Left renal cortex interstitium (tissue), 4 donors: ENCODE results near the gene EPHA4. TPM values are rescaled to one million over a fixed set of nuclear protein-coding genes. Genes with fewer than 3 reads are reported as not detected.

ENCODE experiments used
- DNase-seq, 4 donors: peaks; one replicate each; pipeline ENCODE4 v3.0.0-alpha.2; 2013; ENCODE audit warnings: low read depth in 4 of 4, low spot score in 2 of 4, missing footprints in 1 of 4
- polyA plus RNA-seq, 4 donors: library from polyadenylated mRNA; unstranded; fragments of 120-200 nt; gene quantifications; one replicate each; pipeline ENCODE4 v1.2.1, GENCODE V29; 2013; ENCODE audit not compliant: insufficient read length in 4 of 4

Gene EPHA4
- polyA plus RNA-seq, 4 donors, result 53.7 to 64.7 (median 55.8) TPM

- no peak for DNase-seq
Observed at GRCh38 chr2:221372159-221372884, 199.8 kb downstream of the EPHA4 start.

GRCh38 chr2:221371347-221371746, 200.8 kb downstream of the EPHA4 start:
- DNase-seq, result no peak

GRCh38 chr2:221370857-221371211, 201.3 kb downstream of the EPHA4 start:
- no peak for DNase-seq

GRCh38 chr2:221370076-221370856, 201.8 kb downstream of the EPHA4 start:
- DNase-seq, result no peak
